ENCODE results near the gene PRPF18. TPM values are rescaled to one million over a fixed set of nuclear protein-coding genes. Genes with fewer than 3 reads are reported as not detected.

Gene PRPF18
- total and polyA plus RNA-seq, 2 donors (not counting 1 experiment from before 2014, with no cell fraction given): 12.2 to 28.9 TPM

- ATAC-seq (ENCODE audit: low read depth) (no peak), DNase-seq (no peak)
- Histone ChIP-seq H4K20me1 (ENCODE audit: control insufficient read depth, insufficient read depth, low read length, poor library complexity, severe bottlenecking) (no peaks in the 10 kb centered on the region), H3K79me2 (ENCODE audit: control insufficient read depth, insufficient read depth, low read length) (no peaks in the 10 kb centered on the region), H3K4me3 (ENCODE audit: control extremely low read depth in 1 of 5, extremely low read depth in 1 of 5, insufficient read depth in 1 of 5, low read depth in 2 of 5, low read length in 4 of 5) (no peak overlapping the region), H3K9me3 (ENCODE audit: control extremely low read depth in 1 of 3, control insufficient read depth in 2 of 3, insufficient read depth in 1 of 3, low read length in 2 of 3) (no peaks in the 10 kb centered on the region), H3K27ac (ENCODE audit: low read length in 2 of 2) (no peak overlapping the region), H3K27me3 (replicated peaks in 1 of 4; ENCODE audit: control extremely low read depth in 1 of 4, control insufficient read depth in 3 of 4, insufficient read depth in 4 of 4, low read length in 3 of 4) (no peaks in the 10 kb centered on the region), H3K36me3 (replicated peaks in 1 of 2; ENCODE audit: control extremely low read depth in 1 of 2, control insufficient read depth in 1 of 2, extremely low read depth in 1 of 2, insufficient read depth in 2 of 2, low read length in 1 of 2) (peaks cover 19 to 78% of the 10 kb centered on the region in 2 experiments), H2AFZ (ENCODE audit: insufficient read depth, low read depth, low read length, poor library complexity, severe bottlenecking) (no peak overlapping the region), H3K9ac (ENCODE audit: low read length) (no peak overlapping the region), H3K4me1 (ENCODE audit: control insufficient read depth in 2 of 2, insufficient read depth in 2 of 2, low read length in 2 of 2) (no peaks in the 10 kb centered on the region), H3K4me2 (replicated peaks; ENCODE audit: low read depth, low read length, poor library complexity, severe bottlenecking) (no peak overlapping the region)
- no CpG with 5 or more reads among the region's 5 CpGs for WGBS (ENCODE audit: insufficient coverage)
- TF ChIP-seq EZH2 (IDR thresholded peaks at IDR 0.05; ENCODE audit: borderline replicate concordance, insufficient read depth, low read depth, low read length, poor library complexity, severe bottlenecking) (no peak), CTCF (IDR thresholded peaks at IDR 0.05) (no peak)
- H3K4me1 Mint-ChIP-seq: no peaks in the 10 kb centered on the region
- no peaks in the 10 kb centered on the region for H3K27me3 Mint-ChIP-seq
- POLR2A ChIA-PET: no interaction called here
- no peak overlapping the region for H3K27ac Mint-ChIP-seq
- CTCF ChIA-PET: interaction anchor here (1.2 kb wide), 1 partner anchor 182 kb away, joined by 3 read pairs; no protein-coding TSS in a partner anchor
- intact Hi-C loops (cut with micrococcal nuclease): no loop called here
- H3K4me3 Mint-ChIP-seq: no peak overlapping the region
- H3K9me3 Mint-ChIP-seq (ENCODE audit: insufficient read depth): no peaks in the 10 kb centered on the region
These were observed 26.8 kb downstream of the PRPF18 start for GRCh38 chr10:13613519-13613918.

- H3K9me3 Mint-ChIP-seq (ENCODE audit: insufficient read depth): no peaks in the 10 kb centered on the region
- no peak overlapping the region for H3K9ac ChIP-seq (ENCODE audit: low read length)
- H4K20me1 ChIP-seq (ENCODE audit: control insufficient read depth, insufficient read depth, low read length, poor library complexity, severe bottlenecking): no peaks in the 10 kb centered on the region
- no peak for DNase-seq
- peaks cover 23 to 76% of the 10 kb centered on the region in 2 experiments for H3K36me3 ChIP-seq (replicated peaks in 1 of 2; ENCODE audit: control extremely low read depth in 1 of 2, control insufficient read depth in 1 of 2, extremely low read depth in 1 of 2, insufficient read depth in 2 of 2, low read length in 1 of 2)
- ChIA-PET CTCF (no interaction called here), POLR2A (no interaction called here)
- intact Hi-C loops (cut with micrococcal nuclease): no loop called here
- H3K27ac ChIP-seq (ENCODE audit: low read length in 2 of 2): no peak overlapping the region
- no peak for ATAC-seq (ENCODE audit: low read depth)
- 96% methylated on average over 5 of the region's 8 CpGs for WGBS (ENCODE audit: insufficient coverage)
- H3K27me3 ChIP-seq (replicated peaks in 1 of 4; ENCODE audit: control extremely low read depth in 1 of 4, control insufficient read depth in 3 of 4, insufficient read depth in 4 of 4, low read length in 3 of 4): no peaks in the 10 kb centered on the region
- no peaks in the 10 kb centered on the region for H3K4me1 ChIP-seq (ENCODE audit: control insufficient read depth in 2 of 2, insufficient read depth in 2 of 2, low read length in 2 of 2)
- H3K4me1 Mint-ChIP-seq: no peaks in the 10 kb centered on the region
- H3K9me3 ChIP-seq (ENCODE audit: control extremely low read depth in 1 of 3, control insufficient read depth in 2 of 3, insufficient read depth in 1 of 3, low read length in 2 of 3): no peaks in the 10 kb centered on the region
- H3K27ac Mint-ChIP-seq: no peak overlapping the region
- H2AFZ ChIP-seq (ENCODE audit: insufficient read depth, low read depth, low read length, poor library complexity, severe bottlenecking): no peak overlapping the region
- H3K27me3 Mint-ChIP-seq: no peaks in the 10 kb centered on the region
- H3K4me2 ChIP-seq (replicated peaks; ENCODE audit: low read depth, low read length, poor library complexity, severe bottlenecking): no peak overlapping the region
- TF ChIP-seq EZH2 (IDR thresholded peaks at IDR 0.05; ENCODE audit: borderline replicate concordance, insufficient read depth, low read depth, low read length, poor library complexity, severe bottlenecking): no peak
- no peak for TF ChIP-seq CTCF (IDR thresholded peaks at IDR 0.05)
- H3K4me3 Mint-ChIP-seq: no peak overlapping the region
- H3K79me2 ChIP-seq (ENCODE audit: control insufficient read depth, insufficient read depth, low read length): peaks cover 2% of the 10 kb centered on the region
- H3K4me3 ChIP-seq (ENCODE audit: control extremely low read depth in 1 of 5, extremely low read depth in 1 of 5, insufficient read depth in 1 of 5, low read depth in 2 of 5, low read length in 4 of 5): no peak overlapping the region
These were observed 28.0 kb downstream of the PRPF18 start for GRCh38 chr10:13614530-13615332.
